Measurements from ENCODE around the gene PDE8B.

Gene PDE8B

DNA sequence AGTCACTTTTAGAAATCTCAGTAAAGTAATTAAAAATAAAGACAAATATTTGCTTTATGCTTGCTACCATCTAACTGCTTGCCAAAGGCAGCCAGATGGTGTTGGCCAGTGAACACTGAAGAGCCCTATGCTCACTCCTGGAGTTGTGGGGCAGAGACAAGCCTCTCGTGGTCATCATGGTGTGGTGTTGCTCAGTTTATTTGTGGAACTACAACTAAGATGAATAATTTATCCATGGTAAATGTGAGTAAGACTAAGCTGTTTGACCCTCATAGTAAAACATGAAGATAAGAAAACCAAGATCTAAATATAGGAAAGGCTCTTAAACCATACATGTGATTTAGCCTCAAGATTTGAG lies 100.7 kb downstream of the PDE8B start:
- TF ChIP-seq, protein P1, sequence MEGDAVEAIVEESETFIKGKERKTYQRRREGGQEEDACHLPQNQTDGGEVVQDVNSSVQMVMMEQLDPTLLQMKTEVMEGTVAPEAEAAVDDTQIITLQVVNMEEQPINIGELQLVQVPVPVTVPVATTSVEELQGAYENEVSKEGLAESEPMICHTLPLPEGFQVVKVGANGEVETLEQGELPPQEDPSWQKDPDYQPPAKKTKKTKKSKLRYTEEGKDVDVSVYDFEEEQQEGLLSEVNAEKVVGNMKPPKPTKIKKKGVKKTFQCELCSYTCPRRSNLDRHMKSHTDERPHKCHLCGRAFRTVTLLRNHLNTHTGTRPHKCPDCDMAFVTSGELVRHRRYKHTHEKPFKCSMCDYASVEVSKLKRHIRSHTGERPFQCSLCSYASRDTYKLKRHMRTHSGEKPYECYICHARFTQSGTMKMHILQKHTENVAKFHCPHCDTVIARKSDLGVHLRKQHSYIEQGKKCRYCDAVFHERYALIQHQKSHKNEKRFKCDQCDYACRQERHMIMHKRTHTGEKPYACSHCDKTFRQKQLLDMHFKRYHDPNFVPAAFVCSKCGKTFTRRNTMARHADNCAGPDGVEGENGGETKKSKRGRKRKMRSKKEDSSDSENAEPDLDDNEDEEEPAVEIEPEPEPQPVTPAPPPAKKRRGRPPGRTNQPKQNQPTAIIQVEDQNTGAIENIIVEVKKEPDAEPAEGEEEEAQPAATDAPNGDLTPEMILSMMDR (IDR thresholded peaks at IDR 0.05; ENCODE audit: extremely low read depth, missing control alignments): no peak
- DNase-seq (ENCODE audit: low spot score): no peak

DNA sequence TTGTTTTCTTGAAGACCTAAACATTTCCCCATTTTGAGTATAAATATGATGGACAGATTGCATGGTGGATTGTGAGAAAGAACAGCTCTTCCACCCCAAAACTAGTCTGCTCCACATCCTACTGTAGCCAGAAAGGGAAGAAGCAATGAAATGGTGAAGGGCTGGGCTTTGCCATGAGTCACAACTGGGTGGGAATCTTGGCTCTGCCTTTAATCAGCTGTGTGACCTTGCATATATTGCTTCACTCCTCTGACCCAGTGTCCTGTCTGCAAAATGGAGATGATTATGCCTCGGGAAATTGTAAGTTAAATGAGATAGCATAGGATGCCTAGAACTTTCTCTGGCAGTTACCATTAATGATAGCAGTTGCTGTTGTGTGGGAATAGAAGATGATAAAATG lies 101.9 kb downstream of the PDE8B start:
- TF ChIP-seq, protein P1 (IDR thresholded peaks at IDR 0.05; ENCODE audit: extremely low read depth, missing control alignments): no peak
- DNase-seq (ENCODE audit: low spot score): no peak

DNA sequence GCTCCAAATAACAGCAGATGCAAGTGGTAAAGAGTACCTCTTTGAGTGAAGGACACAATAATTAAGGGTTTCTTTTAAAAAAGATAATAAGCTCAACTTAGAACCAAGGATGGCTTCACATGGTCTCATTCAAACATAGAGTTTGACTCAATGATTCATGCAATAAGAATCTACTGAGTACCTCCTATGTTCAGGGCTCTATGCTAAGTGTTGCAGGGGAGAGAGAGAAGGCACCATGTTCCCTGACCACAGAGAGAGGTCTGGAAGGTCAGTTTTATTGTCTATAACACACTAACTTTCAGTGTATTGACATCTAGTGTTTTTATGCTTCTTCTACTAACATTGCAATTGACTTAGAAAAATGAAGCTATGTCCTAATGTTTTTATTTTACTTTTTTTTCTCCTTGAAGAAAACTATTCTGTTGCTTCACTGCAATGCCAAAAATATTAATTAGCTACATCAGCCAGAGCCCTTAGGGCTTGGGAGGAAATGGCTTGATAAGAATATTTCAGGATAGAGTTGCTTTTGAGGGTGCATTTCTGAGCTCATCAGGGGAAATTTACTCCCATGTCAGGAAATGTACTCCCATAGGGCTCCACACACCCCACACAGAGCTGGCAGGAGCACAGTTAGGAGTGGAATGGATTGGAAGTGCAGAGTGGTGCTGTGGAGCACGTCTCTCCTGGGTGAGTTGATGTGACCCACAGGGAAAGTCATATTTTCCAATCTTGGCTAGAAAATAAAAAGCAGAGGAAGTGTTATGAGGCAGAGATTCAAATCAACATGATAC lies 106.6 kb downstream of the PDE8B start:
- TF ChIP-seq, protein P1 (IDR thresholded peaks at IDR 0.05; ENCODE audit: extremely low read depth, missing control alignments): no peak
- no peak for DNase-seq (ENCODE audit: low spot score)

DNA sequence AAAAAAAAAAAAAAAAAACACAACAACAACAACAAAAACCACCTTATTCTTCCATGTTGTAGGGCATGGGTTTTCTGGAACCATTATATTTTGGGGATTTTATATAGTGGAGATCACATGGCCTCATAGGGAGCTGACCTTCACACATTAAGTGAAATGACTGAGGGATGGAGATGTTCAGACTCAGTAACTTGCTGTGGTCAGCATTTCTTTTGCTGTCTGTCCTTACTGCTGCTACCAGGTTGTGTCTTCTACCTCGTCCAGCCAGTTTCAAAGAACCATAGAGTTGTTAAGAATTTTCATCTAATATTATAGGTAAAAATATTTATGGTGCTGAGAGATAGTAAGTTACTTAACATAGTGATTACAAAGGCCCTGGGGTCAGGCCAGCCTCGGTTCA lies 107.6 kb downstream of the PDE8B start:
- TF ChIP-seq, protein P1 (IDR thresholded peaks at IDR 0.05; ENCODE audit: extremely low read depth, missing control alignments): no peak

DNA sequence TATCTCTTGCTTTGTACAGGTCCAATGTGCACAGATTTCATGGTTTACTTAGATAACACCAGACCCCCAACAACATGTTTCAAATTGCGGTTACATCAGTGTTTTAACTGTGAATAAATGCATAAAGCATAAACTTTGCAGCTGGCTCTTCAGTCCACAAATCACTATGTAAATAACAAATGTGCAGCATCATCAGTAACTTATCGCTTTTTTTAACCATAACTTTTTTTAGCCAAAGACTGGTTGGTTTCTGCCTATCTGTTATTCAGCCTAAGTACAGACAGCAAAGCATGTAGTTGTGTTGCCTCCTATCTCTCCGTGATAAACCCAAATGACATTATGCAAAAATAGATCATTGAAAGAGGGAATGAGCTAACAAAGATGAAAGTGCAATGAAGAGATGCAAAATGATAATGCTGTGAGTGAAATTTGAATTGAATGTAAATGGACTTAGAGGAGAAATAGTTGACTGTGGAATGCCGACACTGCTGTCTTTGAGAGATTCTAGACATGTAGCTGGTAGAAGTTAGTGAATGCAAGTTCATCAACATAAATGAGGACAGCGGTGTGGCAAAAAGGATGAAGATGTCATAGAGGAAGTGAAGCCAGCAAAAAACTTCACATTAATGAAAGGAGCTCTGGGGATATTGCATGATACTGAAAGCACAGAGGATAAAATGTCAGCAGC lies 108.8 kb downstream of the PDE8B start:
- no peak for DNase-seq (ENCODE audit: low spot score)
- TF ChIP-seq, protein P1 (IDR thresholded peaks at IDR 0.05; ENCODE audit: extremely low read depth, missing control alignments): no peak

More for the DNA sequence above, 107.6 kb downstream of the PDE8B start:
- DNase-seq (ENCODE audit: low spot score): no peak

DNA sequence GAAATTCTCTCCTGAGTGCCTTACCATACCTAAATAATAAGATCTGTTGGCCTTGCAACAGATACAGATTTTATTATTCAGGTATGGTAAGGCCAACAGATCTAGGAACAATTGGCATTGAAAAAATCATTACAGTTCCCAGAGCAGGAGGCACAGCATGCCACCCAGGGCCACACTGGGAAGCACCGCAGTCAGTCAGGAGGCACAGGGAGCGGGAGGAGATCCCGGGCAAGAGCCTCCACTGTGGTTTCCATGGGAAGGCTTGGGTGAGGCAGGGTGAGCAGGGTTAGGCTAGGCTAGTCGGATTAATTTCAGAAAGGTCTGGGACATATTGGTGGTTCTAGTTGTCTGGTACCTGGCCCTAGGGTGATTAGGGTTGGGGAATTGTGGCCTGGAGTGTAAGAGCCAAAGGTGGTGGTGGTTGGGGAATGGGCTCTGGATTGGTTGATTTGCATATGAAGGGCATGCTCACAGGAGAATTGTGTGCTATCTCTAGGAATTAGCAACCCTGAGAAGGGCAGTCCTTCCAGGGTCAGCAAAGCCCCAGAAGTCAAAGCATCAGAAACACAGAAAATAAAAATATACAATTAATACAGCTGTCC lies 111.4 kb downstream of the PDE8B start:
- no peak for DNase-seq (ENCODE audit: low spot score)
- TF ChIP-seq, protein P1 (IDR thresholded peaks at IDR 0.05; ENCODE audit: extremely low read depth, missing control alignments): no peak

DNA sequence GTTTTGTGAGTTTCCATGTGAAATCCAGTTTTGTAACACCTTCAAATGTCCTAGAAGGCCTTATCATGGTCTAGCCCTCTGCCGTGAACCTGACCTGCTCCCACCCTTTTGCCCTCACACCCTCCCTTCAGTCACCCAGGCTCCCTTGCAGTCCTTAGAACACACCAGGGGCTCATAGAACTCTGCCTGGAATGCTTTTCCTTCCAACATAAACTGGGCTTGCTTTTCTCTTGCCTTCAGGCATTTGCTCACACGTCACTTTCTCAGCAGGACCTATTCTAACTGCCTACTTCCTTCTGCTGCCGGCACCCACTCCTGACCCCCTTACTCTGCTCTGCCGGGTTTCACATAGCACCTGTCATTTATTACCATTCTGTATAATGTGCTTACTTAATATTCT lies 111.9 kb downstream of the PDE8B start:
- TF ChIP-seq, protein P1 (IDR thresholded peaks at IDR 0.05; ENCODE audit: extremely low read depth, missing control alignments): no peak
- DNase-seq (ENCODE audit: low spot score): no peak
